ENCODE results near the gene OSBPL7.
A peak's percentile ranks its signal among the peaks of the same experiment; 100 is the strongest.

The OSBPL7 gene

DNA sequence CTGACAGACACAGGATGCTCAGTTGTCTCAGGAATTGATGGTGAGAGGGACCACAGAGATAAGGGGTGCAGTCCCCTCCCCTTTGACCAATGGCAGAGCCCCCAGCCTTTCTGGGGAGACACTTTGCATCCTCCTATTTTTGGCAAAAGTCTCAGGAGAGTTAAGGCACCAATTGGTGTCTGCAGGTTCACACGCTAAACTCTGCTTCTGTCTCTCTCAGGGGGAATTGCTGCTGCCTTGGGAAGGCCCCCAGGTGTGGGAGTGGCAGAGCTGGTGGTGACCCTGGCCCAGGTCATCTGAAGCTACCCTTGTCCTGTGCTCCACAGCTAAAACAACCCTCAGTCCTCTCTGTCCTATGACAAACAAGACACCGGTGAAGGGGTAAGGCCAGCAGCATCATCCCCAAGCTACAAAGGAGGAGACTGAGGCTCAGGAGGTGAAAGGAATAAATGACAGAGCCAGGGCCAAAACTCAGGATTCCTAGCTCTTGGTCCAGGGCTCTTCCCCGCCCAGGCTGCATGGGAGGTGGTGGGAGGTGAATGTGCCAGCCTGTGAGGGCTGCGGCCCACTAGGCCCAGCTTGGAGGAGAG, 20.3 kb downstream of the OSBPL7 start:
- no peak for DNase-seq
- Histone ChIP-seq H3K36me3 (ENCODE audit: control insufficient read depth, insufficient read depth, low read length) (no peaks in the 10 kb centered on the region), H3K27me3 (replicated peaks; ENCODE audit: control insufficient read depth, insufficient read depth, low read length, poor library complexity, severe bottlenecking) (no peaks in the 10 kb centered on the region), H3K9me3 (ENCODE audit: control insufficient read depth, low read length) (no peaks in the 10 kb centered on the region), H3K27ac (ENCODE audit: insufficient read depth, low read length, poor library complexity, severe bottlenecking) (no peak overlapping the region), H3K4me1 (ENCODE audit: control insufficient read depth, insufficient read depth, low read length, poor library complexity, severe bottlenecking) (no peaks in the 10 kb centered on the region), H3K4me3 (ENCODE audit: insufficient read depth, low read depth, low read length, poor library complexity, severe bottlenecking) (no peak overlapping the region)

DNA sequence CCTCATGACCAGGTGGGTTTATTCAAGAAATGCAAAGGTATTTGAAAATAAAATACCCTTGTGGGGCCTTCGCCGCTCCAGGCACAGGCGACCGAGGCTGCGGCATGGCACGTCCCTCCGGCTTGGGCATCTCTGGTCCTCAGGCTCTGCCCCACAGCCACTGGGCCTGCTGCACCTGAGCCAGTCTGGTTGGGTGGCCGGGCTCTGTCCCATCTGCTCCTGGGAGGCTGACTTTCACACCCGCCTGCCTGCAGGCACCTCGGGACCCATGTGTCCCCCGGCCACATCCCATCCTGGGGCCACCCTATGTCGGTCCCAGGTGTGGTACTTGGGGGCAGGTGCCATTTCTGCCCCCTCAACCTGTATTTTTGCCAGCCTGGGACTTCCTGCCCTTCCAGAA, 20.9 kb downstream of the OSBPL7 start:
- H3K4me1 ChIP-seq (ENCODE audit: control insufficient read depth, insufficient read depth, low read length, poor library complexity, severe bottlenecking): no peaks in the 10 kb centered on the region
- H3K9me3 ChIP-seq (ENCODE audit: control insufficient read depth, low read length): no peaks in the 10 kb centered on the region
- no peak overlapping the region for H3K27ac ChIP-seq (ENCODE audit: insufficient read depth, low read length, poor library complexity, severe bottlenecking)
- DNase-seq: no peak
- H3K36me3 ChIP-seq (ENCODE audit: control insufficient read depth, insufficient read depth, low read length): no peaks in the 10 kb centered on the region
- no peaks in the 10 kb centered on the region for H3K27me3 ChIP-seq (replicated peaks; ENCODE audit: control insufficient read depth, insufficient read depth, low read length, poor library complexity, severe bottlenecking)
- H3K4me3 ChIP-seq (ENCODE audit: insufficient read depth, low read depth, low read length, poor library complexity, severe bottlenecking): no peak overlapping the region

DNA sequence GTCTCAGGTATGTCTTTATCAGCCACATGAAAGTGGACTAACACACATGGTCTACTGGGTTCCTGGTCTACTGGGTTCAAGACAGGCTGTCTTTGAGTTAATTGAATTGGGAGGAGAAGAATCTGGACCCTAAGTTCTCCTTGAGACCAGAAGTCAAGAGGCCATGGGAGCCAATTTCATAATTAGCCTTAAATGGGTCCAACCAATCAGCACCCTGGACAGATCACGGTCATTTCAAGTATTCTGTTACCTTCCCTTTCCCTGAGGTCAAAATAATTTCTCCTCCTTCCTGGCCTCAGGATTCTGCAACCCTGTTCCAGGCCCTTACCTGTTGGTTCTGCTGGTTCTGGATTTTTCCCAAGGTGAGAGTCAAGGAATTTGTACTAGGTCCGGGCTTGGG, 23.8 kb downstream of the OSBPL7 start:
- no peaks in the 10 kb centered on the region for H3K36me3 ChIP-seq (ENCODE audit: control insufficient read depth, insufficient read depth, low read length)
- no peak overlapping the region for H3K4me3 ChIP-seq (ENCODE audit: insufficient read depth, low read depth, low read length, poor library complexity, severe bottlenecking)
- DNase-seq: no peak
- no peaks in the 10 kb centered on the region for H3K4me1 ChIP-seq (ENCODE audit: control insufficient read depth, insufficient read depth, low read length, poor library complexity, severe bottlenecking)
- H3K27me3 ChIP-seq (replicated peaks; ENCODE audit: control insufficient read depth, insufficient read depth, low read length, poor library complexity, severe bottlenecking): no peaks in the 10 kb centered on the region
- H3K27ac ChIP-seq (ENCODE audit: insufficient read depth, low read length, poor library complexity, severe bottlenecking): no peak overlapping the region
- H3K9me3 ChIP-seq (ENCODE audit: control insufficient read depth, low read length): no peaks in the 10 kb centered on the region

DNA sequence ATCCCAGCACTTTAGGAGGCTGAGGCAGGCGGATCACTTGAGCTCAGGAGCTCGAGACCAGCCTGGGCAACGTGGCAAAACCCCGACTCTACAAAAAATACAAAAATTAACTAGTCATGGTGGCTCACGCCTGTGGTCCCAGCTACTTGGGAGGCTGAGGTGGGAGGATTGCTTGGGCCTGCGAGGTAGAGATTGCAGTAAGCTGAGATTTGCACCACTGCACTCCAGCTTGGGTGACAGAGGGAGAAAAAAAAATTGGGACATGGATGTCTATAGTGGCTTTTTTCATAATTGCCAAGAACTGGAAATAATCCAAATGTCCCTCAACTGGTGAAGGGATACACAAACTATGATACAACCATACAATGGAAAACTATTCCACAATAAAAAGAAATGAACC, 28.6 kb downstream of the OSBPL7 start:
- no peak overlapping the region for H3K4me3 ChIP-seq (ENCODE audit: insufficient read depth, low read depth, low read length, poor library complexity, severe bottlenecking)
- no peaks in the 10 kb centered on the region for H3K9me3 ChIP-seq (ENCODE audit: control insufficient read depth, low read length)
- peaks cover 11% of the 10 kb centered on the region for H3K27me3 ChIP-seq (replicated peaks; ENCODE audit: control insufficient read depth, insufficient read depth, low read length, poor library complexity, severe bottlenecking)
- no peak overlapping the region for H3K27ac ChIP-seq (ENCODE audit: insufficient read depth, low read length, poor library complexity, severe bottlenecking)
- DNase-seq: no peak
- H3K4me1 ChIP-seq (ENCODE audit: control insufficient read depth, insufficient read depth, low read length, poor library complexity, severe bottlenecking): peaks cover 10% of the 10 kb centered on the region
- no peaks in the 10 kb centered on the region for H3K36me3 ChIP-seq (ENCODE audit: control insufficient read depth, insufficient read depth, low read length)

DNA sequence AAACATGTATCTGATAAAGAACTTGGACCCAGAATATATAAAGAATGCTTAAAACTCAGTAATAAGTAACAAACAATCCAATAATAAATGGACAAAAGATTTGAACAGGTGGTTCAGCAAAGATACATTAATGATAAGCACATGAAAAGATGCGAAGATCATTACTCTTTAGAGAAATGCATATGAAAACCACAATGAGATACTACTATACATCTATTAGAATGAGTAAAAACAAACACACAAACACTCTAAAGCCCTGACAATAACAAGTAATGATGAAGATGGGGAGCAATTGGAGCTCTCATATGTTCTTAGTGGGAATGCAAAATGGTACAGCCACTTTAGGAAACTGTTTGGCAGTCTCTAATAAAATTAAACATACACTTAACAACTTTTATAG, 29.1 kb downstream of the OSBPL7 start:
- no peak overlapping the region for H3K4me3 ChIP-seq (ENCODE audit: insufficient read depth, low read depth, low read length, poor library complexity, severe bottlenecking)
- H3K27ac ChIP-seq (ENCODE audit: insufficient read depth, low read length, poor library complexity, severe bottlenecking): no peak overlapping the region
- no peaks in the 10 kb centered on the region for H3K36me3 ChIP-seq (ENCODE audit: control insufficient read depth, insufficient read depth, low read length)
- no peak for DNase-seq
- no peaks in the 10 kb centered on the region for H3K9me3 ChIP-seq (ENCODE audit: control insufficient read depth, low read length)
- H3K27me3 ChIP-seq (replicated peaks; ENCODE audit: control insufficient read depth, insufficient read depth, low read length, poor library complexity, severe bottlenecking): peaks cover 11% of the 10 kb centered on the region
- peaks cover 10% of the 10 kb centered on the region for H3K4me1 ChIP-seq (ENCODE audit: control insufficient read depth, insufficient read depth, low read length, poor library complexity, severe bottlenecking)

DNA sequence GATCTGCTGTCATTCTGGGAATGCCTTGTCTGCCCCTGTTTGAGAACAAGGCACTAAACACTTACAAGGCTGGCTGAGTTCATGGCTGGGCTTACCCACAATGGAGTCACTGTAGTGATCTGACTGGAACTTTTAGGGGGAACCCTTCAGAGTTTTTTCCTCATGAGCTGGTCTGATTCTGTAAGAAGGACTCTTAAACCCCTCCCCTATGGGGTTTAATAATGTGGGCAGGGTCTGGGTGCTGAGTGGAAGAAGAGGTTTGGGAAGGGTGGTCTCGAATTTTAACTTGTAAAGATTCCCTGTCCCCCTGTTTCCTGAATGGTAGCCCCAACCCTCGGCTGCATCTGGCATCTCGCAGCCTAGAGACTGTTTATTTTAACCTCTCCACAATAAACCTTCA, 30.6 kb downstream of the OSBPL7 start:
- Histone ChIP-seq H3K27me3 (replicated peaks; ENCODE audit: control insufficient read depth, insufficient read depth, low read length, poor library complexity, severe bottlenecking) (peaks cover 11% of the 10 kb centered on the region), H3K4me1 (ENCODE audit: control insufficient read depth, insufficient read depth, low read length, poor library complexity, severe bottlenecking) (peaks cover 10% of the 10 kb centered on the region), H3K4me3 (ENCODE audit: insufficient read depth, low read depth, low read length, poor library complexity, severe bottlenecking) (no peak overlapping the region), H3K9me3 (ENCODE audit: control insufficient read depth, low read length) (no peaks in the 10 kb centered on the region), H3K27ac (ENCODE audit: insufficient read depth, low read length, poor library complexity, severe bottlenecking) (no peak overlapping the region), H3K36me3 (ENCODE audit: control insufficient read depth, insufficient read depth, low read length) (no peaks in the 10 kb centered on the region)
- DNase-seq: no peak

DNA sequence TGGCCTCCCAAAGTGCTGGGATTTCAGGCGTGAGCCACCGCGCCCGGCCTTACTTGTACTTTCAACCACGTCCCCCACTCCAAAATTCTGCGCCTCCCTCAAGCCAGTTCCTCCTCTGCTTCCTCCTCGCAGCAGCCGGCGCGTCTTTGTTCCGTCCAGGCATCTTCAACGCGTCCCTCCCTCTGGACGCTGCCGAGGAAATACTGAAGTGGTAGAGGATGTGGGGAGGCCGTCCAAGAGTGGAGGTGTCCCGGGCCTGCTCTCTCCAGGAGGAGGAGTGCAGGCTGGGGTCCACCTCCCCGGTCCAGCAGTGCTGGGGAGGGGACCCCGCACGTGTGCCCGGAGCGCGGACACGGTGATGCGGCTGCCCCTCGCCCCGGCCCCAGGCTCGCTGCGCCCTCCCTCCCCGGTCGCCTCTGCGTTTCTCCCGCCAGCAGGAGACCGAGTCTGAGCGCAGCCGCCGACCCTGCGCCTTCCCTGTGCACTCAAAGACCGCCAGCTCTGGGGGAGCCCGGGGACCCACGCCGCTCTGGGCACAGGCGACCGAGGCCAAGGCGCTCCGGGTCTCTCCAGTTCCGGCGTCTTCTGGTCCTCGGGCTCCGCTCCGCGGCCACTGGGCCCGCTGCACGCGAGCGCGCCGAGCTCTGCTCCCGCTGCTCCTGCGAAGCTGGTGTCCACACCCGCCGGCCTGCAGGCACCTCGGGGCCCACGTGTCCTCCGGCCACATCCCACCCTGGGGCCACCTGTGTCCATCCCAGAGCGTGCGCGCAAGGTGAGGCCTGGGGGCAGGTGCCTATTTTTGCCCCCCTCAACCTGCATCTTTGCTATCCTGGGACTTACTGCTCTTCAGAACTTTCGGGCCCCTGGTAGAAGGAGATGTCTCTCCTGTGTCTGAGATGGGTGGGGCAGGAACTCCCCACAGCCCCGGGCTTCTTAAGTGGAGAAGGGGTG, 31.7 kb downstream of the OSBPL7 start:
- Histone ChIP-seq H3K9me3 (ENCODE audit: control insufficient read depth, low read length) (no peaks in the 10 kb centered on the region), H3K27me3 (replicated peaks; ENCODE audit: control insufficient read depth, insufficient read depth, low read length, poor library complexity, severe bottlenecking) (peaks cover 11% of the 10 kb centered on the region), H3K4me3 (ENCODE audit: insufficient read depth, low read depth, low read length, poor library complexity, severe bottlenecking) (peak overlapping the region; percentile 48), H3K4me1 (ENCODE audit: control insufficient read depth, insufficient read depth, low read length, poor library complexity, severe bottlenecking) (peaks cover 10% of the 10 kb centered on the region), H3K27ac (ENCODE audit: insufficient read depth, low read length, poor library complexity, severe bottlenecking) (no peak overlapping the region), H3K36me3 (ENCODE audit: control insufficient read depth, insufficient read depth, low read length) (no peaks in the 10 kb centered on the region)
- DNase-seq: peak in 2 of 3 donors; percentile 8 to 13

DNA sequence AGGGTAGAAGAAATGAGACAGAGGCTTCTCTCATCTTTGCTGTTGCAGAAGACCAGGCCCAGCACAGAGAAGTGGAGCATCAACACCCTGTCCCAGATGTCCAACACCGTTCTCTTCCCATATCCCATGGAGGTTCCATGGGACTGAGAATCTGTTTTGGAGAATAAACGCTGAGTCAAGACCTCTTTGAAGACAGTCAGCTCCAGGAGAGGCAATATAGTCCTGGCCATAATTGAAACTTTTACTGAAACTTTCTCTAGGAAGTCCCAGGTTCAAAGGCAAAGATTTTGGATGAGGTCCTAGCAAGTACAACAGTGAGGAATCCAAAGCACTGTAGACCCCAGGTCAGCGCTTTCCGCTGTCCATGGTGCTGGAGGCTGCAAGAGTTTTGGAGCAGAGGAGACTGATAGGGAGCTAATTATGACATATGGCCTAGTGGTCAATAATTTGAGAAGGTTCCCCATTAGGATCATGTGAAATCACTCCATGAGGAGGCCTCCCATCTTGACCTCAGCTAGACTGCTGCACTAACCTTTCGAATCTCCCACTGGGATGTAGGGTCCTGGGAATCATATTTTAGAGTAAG, 36.0 kb downstream of the OSBPL7 start:
- DNase-seq: no peak
- Histone ChIP-seq H3K27ac (ENCODE audit: insufficient read depth, low read length, poor library complexity, severe bottlenecking) (no peak overlapping the region), H3K36me3 (ENCODE audit: control insufficient read depth, insufficient read depth, low read length) (no peaks in the 10 kb centered on the region), H3K4me1 (ENCODE audit: control insufficient read depth, insufficient read depth, low read length, poor library complexity, severe bottlenecking) (peaks cover 10% of the 10 kb centered on the region), H3K27me3 (replicated peaks; ENCODE audit: control insufficient read depth, insufficient read depth, low read length, poor library complexity, severe bottlenecking) (peaks cover 11% of the 10 kb centered on the region), H3K9me3 (ENCODE audit: control insufficient read depth, low read length) (no peaks in the 10 kb centered on the region), H3K4me3 (ENCODE audit: insufficient read depth, low read depth, low read length, poor library complexity, severe bottlenecking) (no peak overlapping the region)

DNA sequence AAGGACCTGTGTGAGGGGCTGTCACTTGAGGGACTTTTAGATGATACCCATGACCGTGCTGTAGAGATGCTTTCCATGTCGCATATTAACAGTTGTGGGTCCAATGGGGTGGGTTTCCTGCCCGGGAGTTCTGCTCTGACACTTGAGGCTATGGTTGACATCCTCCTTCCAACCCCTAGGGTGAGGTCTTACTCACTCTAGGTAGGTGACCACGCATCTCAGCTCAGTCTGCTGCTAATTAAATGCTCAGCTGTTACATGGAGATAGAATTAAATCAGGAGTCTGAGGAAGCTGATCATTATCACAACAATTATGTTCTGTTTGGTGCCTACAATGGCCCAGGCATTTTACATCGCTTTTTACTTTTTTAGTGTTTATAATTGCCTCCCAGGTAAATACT, 40.2 kb downstream of the OSBPL7 start:
- no peak for DNase-seq
- H3K27me3 ChIP-seq (replicated peaks; ENCODE audit: control insufficient read depth, insufficient read depth, low read length, poor library complexity, severe bottlenecking): no peaks in the 10 kb centered on the region

DNA sequence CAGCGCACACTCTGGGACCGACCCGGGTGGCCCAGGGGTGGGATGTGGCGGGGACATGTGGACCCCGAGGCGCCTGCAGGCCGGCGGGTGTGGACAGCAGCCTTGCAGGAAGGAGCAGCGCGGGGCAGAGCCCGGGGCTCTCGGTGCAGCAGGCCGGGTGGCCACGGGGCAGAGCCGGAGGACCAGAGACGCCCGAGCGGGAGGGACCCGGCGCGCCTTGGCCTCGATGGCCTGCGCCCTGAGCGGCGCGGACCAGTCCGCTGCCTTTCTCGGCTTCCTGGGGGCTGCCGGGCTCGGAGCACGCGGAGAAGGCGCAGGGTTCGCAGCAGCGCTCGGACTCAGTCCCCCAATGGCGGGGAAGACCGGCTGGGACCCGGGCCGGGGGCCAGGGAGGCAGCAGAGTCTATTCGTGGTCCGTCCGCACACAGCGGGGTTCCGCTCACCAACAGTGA, 43.4 kb downstream of the OSBPL7 start:
- no peak overlapping the region for H3K4me3 ChIP-seq (ENCODE audit: insufficient read depth, low read depth, low read length, poor library complexity, severe bottlenecking)
- H3K9me3 ChIP-seq (ENCODE audit: control insufficient read depth, low read length): no peaks in the 10 kb centered on the region
- peaks cover 16% of the 10 kb centered on the region for H3K27me3 ChIP-seq (replicated peaks; ENCODE audit: control insufficient read depth, insufficient read depth, low read length, poor library complexity, severe bottlenecking)
- DNase-seq: no peak
- no peaks in the 10 kb centered on the region for H3K4me1 ChIP-seq (ENCODE audit: control insufficient read depth, insufficient read depth, low read length, poor library complexity, severe bottlenecking)
- H3K27ac ChIP-seq (ENCODE audit: insufficient read depth, low read length, poor library complexity, severe bottlenecking): no peak overlapping the region
- H3K36me3 ChIP-seq (ENCODE audit: control insufficient read depth, insufficient read depth, low read length): no peaks in the 10 kb centered on the region

More for the DNA sequence above, 40.2 kb downstream of the OSBPL7 start:
- Histone ChIP-seq H3K4me1 (ENCODE audit: control insufficient read depth, insufficient read depth, low read length, poor library complexity, severe bottlenecking) (no peaks in the 10 kb centered on the region), H3K9me3 (ENCODE audit: control insufficient read depth, low read length) (no peaks in the 10 kb centered on the region), H3K4me3 (ENCODE audit: insufficient read depth, low read depth, low read length, poor library complexity, severe bottlenecking) (no peak overlapping the region), H3K36me3 (ENCODE audit: control insufficient read depth, insufficient read depth, low read length) (no peaks in the 10 kb centered on the region), H3K27ac (ENCODE audit: insufficient read depth, low read length, poor library complexity, severe bottlenecking) (no peak overlapping the region)

Data from effector memory CD4-positive, alpha-beta T cell (primary cell).